AG04450 (cell line): ENCODE measurements around the gene ZFP28. TPM values are rescaled to one million over a fixed set of nuclear protein-coding genes. Genes with fewer than 3 reads are reported as not detected.

Experiments used
- CTCF ChIA-PET: fragments of 300-600, 350-600 bp; formaldehyde crosslinking; extraction: SDS; loops from one replicate; lab custom pipeline; 2022; ENCODE audit warnings: antibody characterized with exemption, inconsistent platforms; lab: Charles Lee
- POLR2A ChIA-PET: fragments of 350-600 bp; formaldehyde crosslinking; extraction: SDS; loops from one replicate; lab custom pipeline; 2021; ENCODE audit warnings: antibody characterized with exemption, inconsistent platforms; lab: Yijun Ruan, JAX
- DNase-seq: peaks from one replicate; pipeline ENCODE4 v3.0.0-alpha.2; 2011; ENCODE audit warnings: low read depth, low spot score
- H3K27ac ChIP-seq: one replicate; pipeline ENCODE4 v1.5.1; 2012; ENCODE audit warnings: low read depth, low read length, control low read depth
- H3K27me3 ChIP-seq: one replicate; pipeline ENCODE4 v1.6.0; 2012; ENCODE audit warnings: low read length; ENCODE audit not compliant: control insufficient read depth, insufficient read depth
- H3K4me3 ChIP-seq: 2 replicates; pipeline ENCODE4 v1.5.1; 2011; ENCODE audit warnings: mild to moderate bottlenecking, low read depth, low read length, control low read depth
- H3K9me3 ChIP-seq: 2 replicates; pipeline ENCODE4 v1.5.1; 2012; ENCODE audit warnings: low read length; ENCODE audit not compliant: control insufficient read depth, insufficient read depth
- CTCF ChIP-seq: IDR thresholded peaks from 2 replicates; pipeline ENCODE4 v1.5.1; 2011; ENCODE audit warnings: low read depth, low read length, control low read depth, inconsistent platforms
- polyA plus RNA-seq: library from polyadenylated mRNA; depleted of rRNA; stranded (reverse); fragments of >200 nt; gene quantifications from 2 replicates; pipeline ENCODE4 v1.2.3, GENCODE V29; 2011

ZFP28 gene
- polyA plus RNA-seq, 1 experiment = 6.5 TPM

GRCh38 chr19:56508290-56508778 lies 30.4 kb upstream of the ZFP28 start:
- Histone ChIP-seq H3K27ac (peak overlapping the region; percentile 39), H3K27me3 (no peaks in the 10 kb centered on the region), H3K4me3 (peak overlapping the region; percentile 92), H3K9me3 (peaks cover 13% of the 10 kb centered on the region)
- DNase-seq = no peak
- ChIA-PET POLR2A (interaction anchor here (1.0 kb wide), 1 partner anchor 8 kb away, joined by 5 read pairs; no protein-coding TSS in a partner anchor), CTCF (no interaction called here)
- TF ChIP-seq CTCF = no peak

- no peak for DNase-seq
- Histone ChIP-seq H3K27ac (no peak overlapping the region), H3K4me3 (no peak overlapping the region), H3K9me3 (peaks cover 55% of the 10 kb centered on the region), H3K27me3 (no peaks in the 10 kb centered on the region)
- TF ChIP-seq CTCF = no peak
- ChIA-PET CTCF (no interaction called here), POLR2A (no interaction called here)
These were observed 13.4 kb upstream of the ZFP28 start for GRCh38 chr19:56525214-56525860.

DNA sequence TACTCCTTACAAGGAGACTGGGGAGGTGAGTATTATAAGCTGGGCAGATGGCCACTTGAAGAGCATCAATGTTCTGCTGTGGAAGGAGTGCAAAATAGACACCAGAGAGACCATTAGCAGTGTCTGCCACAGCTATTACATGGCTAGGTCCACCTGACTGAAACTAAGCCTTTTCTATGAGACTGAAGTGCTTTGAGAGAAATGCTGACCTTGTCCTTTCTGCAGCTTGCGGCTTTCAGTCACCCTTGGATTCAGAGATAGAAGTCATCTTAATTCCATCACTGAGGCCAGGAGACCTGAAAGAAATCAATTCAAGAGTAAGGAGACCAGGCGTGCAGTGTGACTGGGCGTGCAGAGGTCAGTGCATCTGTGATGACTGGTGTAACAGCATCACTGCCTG lies 1.3 kb upstream of the ZFP28 start:
- Histone ChIP-seq H3K27me3 (no peaks in the 10 kb centered on the region), H3K27ac (no peak overlapping the region), H3K4me3 (peak overlapping the region; percentile 83; the same call in 1 of the 2 replicates), H3K9me3 (peaks cover 59% of the 10 kb centered on the region)
- ChIA-PET POLR2A (no interaction called here), CTCF (interaction anchor here (1.0 kb wide), 1 partner anchor 8 kb away, joined by 3 read pairs; no protein-coding TSS in a partner anchor)
- TF ChIP-seq CTCF = no peak
- DNase-seq = no peak

GRCh38 chr19:56538254-56538760 lies 441 bp upstream of the ZFP28 start:
- Histone ChIP-seq H3K27ac (peak overlapping the region; percentile 88), H3K9me3 (peaks cover 60% of the 10 kb centered on the region), H3K4me3 (peak overlapping the region; percentile 83), H3K27me3 (no peaks in the 10 kb centered on the region)
- no peak for TF ChIP-seq CTCF
- POLR2A ChIA-PET = interaction anchor here (0.7 kb wide), 2 partner anchors 57 to 135 kb away, joined by 3 to 8 read pairs; partner anchors contain the start of gene ZNF71
- CTCF ChIA-PET = interaction anchor here (1.0 kb wide), 1 partner anchor 9 kb away, joined by 3 read pairs; no protein-coding TSS in a partner anchor
- DNase-seq = peak; percentile 66

DNA sequence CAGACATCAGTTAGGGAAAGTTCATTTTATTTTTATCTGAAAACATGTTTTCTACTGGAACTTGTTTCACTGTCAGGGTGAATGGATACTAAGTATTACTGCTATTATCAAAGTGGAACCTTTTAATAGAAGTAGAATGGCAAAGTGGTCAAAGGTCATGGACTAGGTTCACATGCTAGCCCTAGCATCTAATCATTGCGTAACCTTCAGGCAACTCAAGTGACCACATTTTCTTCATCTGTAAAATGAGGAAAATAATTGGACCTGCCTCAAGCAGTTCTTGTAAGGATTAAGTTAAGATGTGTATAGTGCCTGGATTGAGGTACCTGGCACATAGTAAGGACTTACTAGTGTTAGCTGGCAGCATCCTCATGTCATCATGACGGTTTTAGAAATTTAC lies 5.0 kb downstream of the ZFP28 start:
- TF ChIP-seq CTCF = no peak
- no peak for DNase-seq
- H3K27ac ChIP-seq = no peak overlapping the region
- POLR2A ChIA-PET = no interaction called here
- CTCF ChIA-PET = no interaction called here
- H3K4me3 ChIP-seq = no peak overlapping the region
- peaks cover 49% of the 10 kb centered on the region for H3K9me3 ChIP-seq
- H3K27me3 ChIP-seq = no peaks in the 10 kb centered on the region
